PC-9 (cell line): Measurements from ENCODE around the gene BLM.

Experiments used
- CTCF ChIP-seq: fragments of 200-600 bp; sonication (generic); conservative IDR thresholded peaks from 2 replicates; pipeline ENCODE4 v1.6.1; 2017; ENCODE audit warnings: mixed run types, antibody characterized with exemption, mild to moderate bottlenecking, moderate library complexity
- EZH2 ChIP-seq: fragments of 200-600 bp; sonication (generic); IDR thresholded peaks from 2 replicates; pipeline ENCODE4 v1.8.0; 2017; ENCODE audit warnings: antibody characterized with exemption, low read depth

- TF ChIP-seq CTCF (no peak), EZH2 (no peak)
Measured at GRCh38 chr15:90675464-90675863, 41.7 kb upstream of the BLM start.
